Measurements from ENCODE around the gene ANKMY1.

ANKMY1 gene

DNA sequence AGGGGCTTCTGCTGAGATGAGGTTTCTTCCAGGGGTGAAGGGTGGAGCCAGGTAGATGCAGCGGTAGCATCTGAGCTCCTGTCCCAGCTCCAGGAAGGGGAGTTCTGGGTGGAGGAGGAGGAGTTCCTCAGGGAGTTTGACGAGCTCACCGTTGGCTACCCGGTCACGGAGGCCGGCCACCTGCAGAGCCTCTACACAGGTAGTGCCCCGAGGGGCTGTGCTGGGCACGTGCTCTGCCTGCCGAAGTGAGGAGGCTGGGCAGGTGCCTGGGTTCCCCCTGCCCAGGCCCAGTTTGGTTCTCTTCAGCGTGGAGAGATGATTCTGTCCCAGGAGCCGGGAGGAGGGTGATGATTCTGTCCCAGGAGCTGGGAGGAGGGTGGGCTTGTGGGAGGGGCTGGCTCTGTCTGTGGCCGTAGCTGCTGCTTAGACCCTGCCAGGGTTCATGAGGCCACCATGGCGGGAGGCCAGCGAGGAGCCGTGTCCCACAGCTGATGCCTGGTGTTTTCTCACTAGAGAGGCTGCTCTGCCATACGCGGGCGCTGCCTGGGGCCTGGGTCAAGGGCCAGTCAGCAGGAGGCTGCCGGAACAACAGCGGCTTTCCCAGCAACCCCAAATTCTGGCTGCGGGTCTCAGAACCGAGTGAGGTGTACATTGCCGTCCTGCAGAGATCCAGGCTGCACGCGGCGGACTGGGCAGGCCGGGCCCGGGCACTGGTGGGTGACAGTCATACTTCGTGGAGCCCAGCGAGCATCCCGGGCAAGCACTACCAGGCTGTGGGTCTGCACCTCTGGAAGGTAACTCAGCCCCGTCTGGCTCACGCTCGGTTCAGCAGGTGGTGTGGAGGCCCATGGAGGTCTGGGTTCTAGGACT, 37.0 kb upstream of the ANKMY1 start:
- DNase-seq, result no peak

DNA sequence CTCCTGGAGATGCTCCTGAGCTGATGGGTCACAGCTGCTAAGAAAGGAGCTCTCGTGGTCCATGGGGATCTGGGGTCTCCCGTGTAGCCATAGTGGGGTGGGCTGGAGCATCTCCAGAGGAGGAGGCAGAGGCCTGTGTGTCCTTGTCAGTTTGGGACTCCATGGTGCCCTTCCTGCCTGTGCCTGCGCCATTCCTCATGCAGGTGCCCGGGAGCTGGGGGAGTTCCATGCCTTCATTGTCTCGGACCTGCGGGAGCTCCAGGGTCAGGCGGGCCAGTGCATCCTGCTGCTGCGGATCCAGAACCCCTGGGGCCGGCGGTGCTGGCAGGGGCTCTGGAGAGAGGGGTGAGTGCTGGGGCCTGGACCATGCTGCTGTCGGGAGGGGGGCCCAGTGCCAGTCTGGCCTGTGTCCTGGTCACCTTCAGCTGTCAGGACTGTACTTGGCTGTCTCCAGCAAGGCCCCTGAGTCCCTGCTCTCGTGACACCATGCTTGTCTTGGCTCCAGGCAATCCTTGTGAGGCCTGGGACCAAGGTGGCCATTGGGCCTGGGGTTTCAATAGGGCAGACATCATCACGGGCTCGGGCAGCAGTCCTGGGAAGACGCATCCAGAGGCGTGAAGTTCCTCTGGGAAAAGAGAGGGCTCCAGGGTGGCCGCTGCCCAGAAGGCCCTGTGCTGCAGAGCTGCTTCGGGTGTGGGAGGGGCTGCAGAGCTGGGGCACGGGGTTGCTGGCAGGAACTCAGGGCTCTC, 36.1 kb upstream of the ANKMY1 start:
- DNase-seq, result no peak

DNA sequence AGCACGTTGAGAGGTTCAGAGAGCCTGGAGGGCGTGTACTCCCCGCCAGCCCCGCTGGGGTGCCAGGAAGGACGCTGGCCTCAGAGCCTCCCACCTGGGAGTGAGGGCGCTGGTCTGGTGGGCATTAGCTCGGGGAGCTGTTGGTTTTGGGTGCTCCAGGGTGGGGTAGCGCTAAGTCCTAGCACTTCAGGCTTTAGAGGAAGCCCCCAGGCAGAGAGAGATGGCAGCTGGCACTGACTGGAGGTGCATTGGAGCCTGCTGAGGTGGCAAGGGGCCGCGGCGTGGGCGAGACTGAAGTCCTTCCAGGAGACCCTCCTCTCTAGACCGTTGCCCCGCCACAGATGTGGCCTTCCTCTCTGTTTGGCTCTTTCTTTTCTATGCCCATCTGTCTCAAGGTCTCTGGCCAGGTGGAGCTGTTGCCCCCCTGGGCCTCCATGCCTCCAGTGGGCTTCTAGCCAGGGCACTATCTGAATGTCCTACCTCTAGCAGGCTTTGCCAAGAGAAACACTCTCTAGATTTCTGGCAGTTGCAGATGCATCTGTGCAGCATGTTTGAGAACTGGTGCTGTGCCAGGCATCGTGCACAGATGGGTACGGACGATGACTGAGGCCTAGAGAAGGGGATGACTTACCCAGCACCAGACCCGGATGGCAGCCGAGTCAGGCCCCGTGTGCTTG, 35.4 kb upstream of the ANKMY1 start:
- DNase-seq, result no peak

DNA sequence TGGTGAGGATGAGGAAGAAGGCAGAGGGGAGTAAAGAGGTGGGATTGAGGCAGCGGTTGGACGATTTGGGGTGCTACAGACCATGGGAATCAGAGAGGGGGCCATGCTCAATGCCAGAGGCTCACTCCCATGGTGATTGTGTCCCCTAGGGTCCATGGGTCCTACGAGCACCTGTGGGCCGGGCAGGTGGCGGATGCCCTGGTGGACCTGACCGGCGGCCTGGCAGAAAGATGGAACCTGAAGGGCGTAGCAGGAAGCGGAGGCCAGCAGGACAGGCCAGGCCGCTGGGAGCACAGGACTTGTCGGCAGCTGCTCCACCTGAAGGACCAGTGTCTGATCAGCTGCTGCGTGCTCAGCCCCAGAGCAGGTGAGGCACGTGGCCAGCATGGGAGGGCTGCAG, 34.0 kb upstream of the ANKMY1 start:
- no peak for DNase-seq

DNA sequence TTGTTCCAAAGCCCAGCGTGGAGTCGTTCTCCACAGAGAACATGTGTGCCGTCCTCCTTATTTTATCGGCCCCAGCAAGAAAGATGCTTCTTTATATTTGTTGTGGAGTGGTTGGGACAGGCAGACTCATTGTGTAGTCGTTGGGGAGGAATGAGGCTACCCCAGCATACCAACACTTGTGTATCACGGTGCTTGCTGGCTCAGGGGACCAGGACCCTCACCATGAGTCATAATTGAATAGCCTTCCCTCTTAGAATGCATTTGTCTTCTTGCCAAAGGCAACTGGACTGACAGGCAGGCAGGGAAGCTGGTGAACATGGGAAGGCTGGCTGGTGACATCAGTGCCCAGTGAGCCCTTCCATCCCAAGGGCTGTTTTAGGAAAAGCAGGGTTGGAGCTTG, 33.4 kb upstream of the ANKMY1 start:
- DNase-seq, result no peak

DNA sequence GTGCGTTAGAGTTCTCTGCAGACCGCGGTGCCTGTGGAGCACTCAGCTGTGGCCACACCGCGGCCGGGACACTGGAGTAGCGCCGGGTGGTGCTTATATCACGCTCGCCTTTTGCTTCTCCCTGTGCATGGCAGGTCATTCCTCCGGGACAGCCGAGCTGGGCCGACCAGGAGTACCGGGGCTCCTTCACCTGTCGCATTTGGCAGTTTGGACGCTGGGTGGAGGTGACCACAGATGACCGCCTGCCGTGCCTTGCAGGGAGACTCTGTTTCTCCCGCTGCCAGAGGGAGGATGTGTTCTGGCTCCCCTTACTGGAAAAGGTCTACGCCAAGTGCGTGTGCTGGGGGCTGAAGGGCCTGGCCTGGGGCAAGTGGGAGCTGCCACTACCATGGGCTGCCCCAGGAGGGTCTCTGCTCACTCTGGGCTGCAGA, 32.9 kb upstream of the ANKMY1 start:
- DNase-seq, result no peak

DNA sequence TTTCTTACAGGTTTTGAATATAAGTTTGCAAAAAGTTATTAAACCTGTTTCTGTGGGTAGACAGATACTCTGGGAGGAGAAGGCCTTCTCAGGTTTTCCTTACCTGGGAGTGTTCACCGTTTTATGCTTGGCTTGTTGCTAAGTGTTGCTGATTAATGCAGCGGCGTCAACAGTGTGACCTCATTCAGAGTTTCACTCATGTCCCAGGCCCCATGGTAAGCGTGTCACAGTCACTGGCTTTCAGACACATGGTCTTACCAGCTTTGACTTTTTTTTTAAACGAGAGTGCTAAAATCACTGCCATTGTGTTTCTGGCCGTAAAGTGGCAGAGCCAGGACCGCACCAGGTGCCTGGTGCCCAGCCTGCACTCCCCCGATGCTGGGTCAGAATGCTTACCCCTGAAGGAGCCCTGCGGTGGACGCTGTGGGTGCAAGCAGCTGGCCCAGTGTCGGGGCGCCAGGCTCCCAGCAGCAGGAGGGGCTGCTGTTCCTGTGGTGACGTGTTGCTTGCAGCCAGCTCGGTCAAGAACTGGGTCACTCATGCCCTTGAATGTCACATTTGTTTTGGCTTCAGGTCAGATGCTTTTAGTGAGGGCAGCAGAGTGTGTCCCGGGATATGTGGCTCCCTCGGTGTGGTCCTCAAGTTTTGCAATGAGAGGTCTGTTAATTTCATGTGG, 32.2 kb upstream of the ANKMY1 start:
- no peak for DNase-seq

DNA sequence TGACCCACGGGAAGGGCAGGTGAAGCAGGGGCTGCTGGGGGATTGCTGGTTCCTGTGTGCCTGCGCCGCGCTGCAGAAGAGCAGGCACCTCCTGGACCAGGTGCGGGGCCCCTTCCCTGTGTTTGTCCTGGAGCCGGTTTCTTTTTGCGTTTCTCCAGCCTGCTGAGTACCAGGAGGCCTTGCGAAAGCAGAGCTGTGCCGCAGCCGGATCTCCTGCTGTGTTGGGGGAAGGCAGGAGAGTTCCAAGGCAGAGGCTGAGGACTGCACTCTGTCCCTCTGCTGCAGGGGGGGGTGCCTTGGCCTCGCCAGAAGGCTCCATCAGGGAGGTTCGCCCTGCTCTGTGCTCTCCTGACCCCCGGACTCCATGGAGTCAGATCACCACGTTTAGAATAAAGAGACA, 31.6 kb upstream of the ANKMY1 start:
- DNase-seq, result no peak

DNA sequence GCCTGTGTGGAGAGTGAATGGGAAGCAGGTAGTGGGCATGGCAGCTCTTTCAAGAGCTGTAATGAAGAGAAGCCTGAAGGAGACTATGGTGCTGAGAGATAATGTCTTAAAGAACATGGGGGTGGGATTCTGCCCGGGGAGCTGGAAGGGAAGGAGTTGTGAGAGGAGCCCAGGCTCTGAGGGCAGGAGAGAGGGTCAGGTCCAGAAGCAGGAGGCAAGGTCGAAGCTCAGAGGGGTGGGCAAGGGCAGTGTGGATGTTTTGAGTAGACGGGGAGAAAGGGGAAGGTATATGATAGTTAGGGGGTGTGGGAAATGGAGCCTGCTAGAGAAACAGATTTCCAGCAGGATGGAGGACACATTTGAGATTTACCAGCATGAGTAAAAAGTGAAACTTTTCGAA, 30.9 kb upstream of the ANKMY1 start:
- DNase-seq, result no peak

DNA sequence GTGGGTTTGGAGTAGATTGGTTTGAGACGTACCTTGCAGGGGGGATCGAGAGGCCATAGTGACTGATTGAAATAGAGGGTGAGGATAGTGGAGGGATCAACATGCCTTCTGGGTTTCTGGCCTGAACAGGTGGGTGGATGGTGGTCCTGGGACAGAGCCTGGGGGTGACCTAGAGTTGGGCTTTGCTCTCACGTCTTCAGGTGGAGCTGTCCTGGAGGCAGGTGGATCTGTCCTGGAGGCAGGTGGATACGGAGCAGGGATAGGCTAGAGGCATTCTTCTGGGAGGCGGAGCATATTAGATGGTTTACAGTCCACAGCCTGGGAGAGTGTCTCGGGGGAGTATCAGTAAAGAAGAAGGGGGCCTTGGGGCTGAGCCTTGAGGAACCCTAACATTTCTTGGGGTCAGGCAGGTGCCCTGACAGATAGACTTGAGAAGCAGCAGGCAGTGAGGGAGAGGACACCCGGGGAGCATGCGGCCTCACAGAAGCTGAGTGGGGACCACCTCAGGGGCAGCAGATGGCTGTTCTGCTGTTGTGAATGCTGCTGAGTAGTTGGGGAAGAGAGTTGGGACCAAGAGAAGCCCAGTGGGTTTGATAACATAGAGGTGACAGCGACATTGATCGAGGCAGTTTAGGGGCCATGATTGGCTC, 30.3 kb upstream of the ANKMY1 start:
- no peak for DNase-seq

DNA sequence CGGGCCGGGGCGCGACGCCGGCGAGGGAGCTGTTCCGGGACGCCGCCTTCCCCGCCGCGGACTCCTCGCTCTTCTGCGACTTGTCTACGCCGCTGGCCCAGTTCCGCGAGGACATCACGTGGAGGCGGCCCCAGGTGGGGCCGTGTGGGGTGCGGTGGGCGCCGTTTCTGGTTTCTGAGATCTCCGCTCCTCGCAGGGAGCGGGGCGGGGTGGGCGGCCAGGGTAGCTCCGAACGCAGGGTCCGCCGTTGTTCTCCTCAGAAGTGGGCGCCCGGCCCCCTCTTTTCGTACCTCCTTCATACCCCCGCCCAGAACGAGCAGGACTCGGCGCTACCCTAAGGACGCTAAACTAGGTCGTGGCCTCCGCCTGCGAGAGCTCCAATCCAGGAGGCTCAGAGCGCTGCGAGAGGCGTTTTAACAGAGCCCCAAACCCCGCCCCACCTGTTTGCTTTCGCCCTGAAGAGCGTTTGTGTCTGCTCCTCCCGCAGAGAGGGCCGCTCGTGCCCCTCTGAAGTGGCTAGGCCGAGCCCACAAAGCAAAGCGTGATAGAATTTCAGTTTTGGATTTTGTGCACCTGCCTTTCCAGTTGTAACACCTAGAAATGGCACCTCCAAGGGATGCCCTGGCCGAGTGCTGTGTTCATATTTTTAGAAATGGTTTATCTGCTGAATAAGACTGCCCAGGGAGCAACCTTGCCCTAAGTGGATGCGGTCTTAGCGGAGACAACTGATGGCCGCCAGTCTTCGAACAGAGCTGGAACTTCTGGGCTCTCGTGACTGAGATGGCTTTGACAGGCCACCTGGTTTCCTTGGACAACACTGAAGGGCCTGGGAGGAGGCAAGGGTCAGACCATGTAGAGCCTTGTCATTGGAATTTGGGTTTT, 29.4 kb upstream of the ANKMY1 start:
- DNase-seq, result peak in 2 of 3 donors; percentile 34 to 50

DNA sequence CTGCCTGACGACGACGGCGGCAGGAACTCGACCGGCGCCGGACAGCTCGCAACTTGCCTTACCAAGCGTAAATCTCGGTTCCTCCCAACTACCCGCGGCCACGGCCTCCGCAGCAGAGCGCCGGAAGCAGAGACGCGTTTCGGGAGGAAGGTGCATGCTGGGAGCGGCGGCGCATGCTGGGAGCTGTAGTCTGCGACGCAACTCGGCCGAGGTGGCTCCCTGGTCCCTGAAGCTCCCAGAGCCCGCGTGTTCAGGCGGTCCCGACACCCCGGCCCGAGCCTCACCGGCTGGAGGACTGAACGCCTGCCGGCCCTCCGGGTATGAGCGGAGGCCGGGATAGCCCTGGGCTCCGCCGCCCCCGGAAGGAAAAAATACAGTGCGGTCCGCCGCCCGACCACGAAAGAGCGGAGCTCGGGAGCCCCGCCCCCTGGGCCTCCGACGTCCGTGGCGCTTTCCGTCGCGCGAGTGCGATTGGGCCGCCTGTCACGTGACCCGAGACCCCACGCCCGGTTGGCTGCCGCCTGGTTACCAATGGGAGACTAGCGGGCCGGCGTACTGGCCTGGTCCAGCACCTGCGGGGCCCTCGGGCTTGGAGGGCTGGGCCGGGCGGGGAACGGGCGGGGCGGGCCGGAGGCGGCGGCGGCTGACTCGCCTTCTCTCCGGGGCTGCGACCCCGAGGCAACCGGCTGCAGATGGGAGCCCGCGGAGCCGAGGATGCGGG, 28.6 kb upstream of the ANKMY1 start, which contains the start of gene CAPN10:
CAPN10 (plus strand) TSS at position 537 of the 721 bp plus-strand sequence; CDS start at position 715, 178 bp downstream.
- DNase-seq, result peak; percentile 98 to 99 (median 99)

DNA sequence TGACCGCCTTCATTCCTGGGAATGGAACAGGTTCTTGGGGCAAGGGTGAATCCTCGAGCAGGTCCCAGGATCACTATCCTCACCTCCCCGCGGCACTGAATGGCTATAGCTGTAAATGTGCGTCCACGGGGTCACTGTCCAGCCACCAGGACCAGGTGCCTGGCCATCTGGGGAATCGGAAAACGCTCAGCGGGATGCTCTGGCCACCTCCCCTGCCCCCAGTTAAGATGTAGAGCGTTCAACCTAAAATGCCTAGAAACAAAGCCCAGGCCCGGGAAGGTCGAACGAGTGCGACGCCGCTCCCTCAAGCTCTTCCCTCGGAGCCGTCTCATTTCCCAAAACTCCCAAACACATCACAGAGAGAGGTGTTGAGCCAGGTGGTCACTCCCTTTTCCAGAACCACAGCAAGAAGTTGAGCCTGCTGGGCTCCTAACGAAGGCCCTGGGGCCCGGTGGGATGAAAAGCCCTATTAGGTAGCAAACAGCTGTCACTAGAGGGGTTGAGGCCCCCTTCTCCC, 28.0 kb upstream of the ANKMY1 start:
- DNase-seq, result no peak

DNA sequence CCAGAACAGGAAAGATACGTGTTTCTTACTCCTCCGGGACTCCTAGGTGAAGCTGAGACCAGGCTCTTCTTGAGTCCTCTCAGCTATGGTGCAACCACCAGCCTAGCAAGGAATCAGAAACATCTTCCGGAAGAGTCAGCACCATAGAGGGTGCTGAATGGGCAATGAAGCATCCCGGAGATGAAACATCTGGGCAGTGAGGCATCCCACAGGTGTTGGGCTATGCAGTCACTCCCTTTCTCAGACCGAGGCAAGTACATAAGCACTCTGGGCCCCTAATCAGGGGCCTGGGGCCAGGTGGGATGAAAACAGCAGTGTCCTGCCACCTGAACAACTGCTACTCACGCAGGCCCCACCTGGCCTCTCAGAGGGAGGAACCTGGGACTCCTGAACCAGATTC, 27.3 kb upstream of the ANKMY1 start:
- no peak for DNase-seq

DNA sequence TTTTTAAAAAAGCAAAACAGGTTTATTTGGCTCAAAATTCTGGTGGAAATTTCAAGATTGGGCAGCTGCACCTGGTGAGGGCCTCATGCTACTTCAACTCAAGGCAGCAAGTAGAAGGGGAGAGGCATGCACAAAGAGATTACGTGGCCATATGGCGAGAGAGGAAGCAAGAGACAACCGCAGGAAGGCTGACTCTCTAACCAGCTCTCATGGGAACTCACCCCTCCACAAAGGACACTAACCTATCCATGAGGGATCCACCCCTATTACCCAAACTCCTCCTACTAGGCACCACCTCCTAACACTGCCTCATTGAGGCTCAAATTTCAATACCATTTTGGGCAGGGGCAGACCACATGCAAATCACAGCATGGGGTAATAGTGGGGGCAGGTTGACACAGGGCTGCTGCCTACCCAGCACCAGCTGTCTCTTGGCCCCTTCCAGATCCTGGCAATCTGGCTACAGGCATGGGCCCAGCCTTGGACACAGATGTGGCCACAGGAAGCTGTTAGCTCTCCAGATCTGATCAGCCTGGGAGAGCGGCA, 26.8 kb upstream of the ANKMY1 start:
- peak; percentile 65 to 75 (median 71) for DNase-seq

DNA sequence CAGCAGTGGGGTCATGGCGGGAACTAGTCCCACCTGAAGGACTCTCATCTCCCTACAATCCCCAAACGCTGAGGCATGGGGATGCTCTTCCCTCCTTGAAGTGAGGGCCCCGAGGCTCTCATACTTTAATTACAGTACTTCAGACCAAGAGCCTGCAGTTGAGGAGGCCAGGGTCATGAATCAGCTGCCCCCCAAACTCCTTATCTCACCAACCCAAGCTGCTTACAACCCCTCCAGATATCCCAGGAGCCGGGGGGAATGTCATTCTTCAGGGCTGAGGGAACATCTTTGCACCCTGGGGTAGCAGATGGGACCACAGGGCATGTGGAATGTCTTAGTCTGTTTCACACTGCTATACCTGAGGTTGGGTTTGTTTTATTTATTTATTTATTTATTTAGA, 26.0 kb upstream of the ANKMY1 start:
- no peak for DNase-seq

DNA sequence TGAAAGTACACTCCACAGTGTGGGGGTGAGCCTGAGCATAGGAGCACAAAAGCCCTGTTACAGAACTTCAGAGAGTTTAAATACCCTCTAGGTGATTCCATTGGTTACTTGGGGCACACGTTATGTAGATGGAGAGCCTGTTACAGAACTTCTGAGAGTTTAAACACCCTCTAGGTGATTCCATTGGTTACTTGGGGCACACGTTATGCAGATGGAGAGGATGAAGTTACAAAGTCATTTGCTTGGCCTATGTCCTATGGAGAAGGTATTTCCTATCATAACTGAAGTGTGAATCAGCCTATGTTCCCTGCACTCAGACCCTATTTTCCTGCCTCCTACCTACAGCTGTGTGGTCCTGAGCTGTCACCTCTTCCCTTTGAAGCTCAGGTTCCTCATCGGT, 25.0 kb upstream of the ANKMY1 start:
- no peak for DNase-seq

DNA sequence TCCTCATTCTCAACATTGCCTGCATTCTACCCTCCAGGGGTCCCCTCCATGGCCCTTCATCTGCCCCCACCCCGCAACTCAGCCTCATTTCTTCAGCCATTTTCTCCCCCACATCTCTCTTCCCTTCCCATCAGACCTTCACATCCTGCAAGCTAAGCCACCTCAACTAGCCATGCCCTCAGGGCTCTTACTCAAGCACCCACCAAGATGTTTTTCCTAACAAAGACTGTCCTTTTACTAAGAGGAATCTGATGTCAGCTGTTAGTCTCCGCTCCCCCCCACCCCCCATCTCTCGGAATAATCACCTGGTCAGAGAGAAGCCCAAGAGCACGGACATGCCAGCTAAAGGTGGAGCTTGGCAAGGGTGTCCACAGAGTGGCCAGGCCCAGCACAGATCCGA, 24.0 kb upstream of the ANKMY1 start:
- no peak for DNase-seq

DNA sequence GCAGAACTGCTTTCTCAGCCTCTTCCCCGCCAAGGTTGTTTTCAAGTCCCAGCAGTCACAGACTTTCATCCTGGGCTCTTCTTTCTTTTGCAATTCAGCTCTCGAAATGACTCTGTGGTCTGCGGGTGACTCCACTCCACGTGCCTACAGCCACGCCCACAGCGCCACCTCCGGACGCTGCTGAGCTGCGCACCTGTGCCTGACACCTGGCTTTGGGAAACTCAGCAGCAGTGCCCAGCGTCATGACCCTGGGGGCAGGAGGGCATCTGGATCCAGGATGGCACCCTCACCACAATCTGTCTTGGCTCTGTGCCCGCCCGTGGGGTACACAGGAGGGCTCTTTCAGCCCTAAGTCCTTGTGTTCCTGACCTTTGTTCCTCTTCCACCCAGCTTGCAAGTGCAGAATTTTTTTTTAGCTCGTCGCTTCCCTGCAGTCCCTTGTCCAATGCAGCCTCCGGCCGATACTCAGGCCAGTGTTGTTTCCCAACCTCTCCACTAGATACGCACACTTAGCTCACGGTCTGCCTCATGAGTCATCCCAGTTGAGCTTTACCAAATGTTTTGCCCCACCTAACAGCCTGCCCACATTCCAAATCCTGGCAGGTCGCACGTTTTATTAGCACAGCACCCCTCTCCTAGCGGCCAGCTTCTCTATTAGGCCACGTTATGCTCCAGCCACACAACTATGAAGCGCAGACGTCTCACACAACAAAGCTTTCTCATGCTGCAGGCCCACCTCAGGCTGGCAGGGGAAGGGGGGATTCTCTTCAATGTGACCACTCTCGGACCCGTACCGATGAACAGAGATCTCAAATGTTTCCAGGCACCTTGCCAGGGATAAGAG, 22.2 kb upstream of the ANKMY1 start:
- DNase-seq, result peak; percentile 72 to 86 (median 82)

Measured in suppressor macrophage treated with lipopolysaccharide for 1 hour (primary cell).